ENCODE data around the gene SLC25A3.

The SLC25A3 gene

DNA sequence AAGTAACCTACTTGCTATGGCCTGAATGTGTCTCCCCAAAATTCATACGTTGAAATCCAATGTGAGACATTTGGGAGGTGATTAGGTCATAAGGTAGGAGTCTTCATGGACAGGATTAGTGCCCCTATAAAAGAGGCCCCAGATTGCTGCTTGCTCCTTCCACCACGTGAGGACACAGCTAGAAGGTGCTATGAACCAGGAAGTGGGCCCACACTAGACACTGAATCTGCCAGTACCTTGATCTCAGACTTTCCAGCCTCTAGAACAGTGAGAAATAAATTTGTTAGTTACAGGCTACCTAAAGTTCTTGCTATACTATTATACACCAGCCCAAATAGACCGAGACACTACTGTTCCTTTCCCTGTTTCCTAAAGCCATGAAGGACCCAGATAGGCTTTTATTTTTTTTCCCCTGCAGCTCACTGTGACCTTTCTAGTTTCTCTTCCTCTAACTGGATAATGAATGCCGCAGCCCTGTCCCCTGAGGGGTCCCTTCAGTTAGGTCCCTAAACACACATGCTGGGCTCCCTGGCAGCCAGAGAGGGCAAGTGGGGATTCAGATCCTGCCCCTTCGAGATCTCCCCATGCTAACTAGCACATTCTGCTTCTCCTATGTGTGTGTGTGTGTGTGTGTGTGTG lies 19.3 kb downstream of the SLC25A3 start:
- DNase-seq (ENCODE audit: low read depth in 1 of 2, low spot score in 1 of 2), result peak in 1 of 2 experiments; percentile 70
- no peak overlapping the region for H3K4me3 ChIP-seq (replicated peaks; ENCODE audit: insufficient read depth, low read length)
- peak overlapping the region; percentile 74 for H3K27ac ChIP-seq (replicated peaks)
- TF ChIP-seq SPI1 (IDR thresholded peaks at IDR 0.05; ENCODE audit: borderline replicate concordance, low read depth), result peak; percentile 36; the same call in 1 of the 2 replicates
- TF ChIP-seq, protein P1, sequence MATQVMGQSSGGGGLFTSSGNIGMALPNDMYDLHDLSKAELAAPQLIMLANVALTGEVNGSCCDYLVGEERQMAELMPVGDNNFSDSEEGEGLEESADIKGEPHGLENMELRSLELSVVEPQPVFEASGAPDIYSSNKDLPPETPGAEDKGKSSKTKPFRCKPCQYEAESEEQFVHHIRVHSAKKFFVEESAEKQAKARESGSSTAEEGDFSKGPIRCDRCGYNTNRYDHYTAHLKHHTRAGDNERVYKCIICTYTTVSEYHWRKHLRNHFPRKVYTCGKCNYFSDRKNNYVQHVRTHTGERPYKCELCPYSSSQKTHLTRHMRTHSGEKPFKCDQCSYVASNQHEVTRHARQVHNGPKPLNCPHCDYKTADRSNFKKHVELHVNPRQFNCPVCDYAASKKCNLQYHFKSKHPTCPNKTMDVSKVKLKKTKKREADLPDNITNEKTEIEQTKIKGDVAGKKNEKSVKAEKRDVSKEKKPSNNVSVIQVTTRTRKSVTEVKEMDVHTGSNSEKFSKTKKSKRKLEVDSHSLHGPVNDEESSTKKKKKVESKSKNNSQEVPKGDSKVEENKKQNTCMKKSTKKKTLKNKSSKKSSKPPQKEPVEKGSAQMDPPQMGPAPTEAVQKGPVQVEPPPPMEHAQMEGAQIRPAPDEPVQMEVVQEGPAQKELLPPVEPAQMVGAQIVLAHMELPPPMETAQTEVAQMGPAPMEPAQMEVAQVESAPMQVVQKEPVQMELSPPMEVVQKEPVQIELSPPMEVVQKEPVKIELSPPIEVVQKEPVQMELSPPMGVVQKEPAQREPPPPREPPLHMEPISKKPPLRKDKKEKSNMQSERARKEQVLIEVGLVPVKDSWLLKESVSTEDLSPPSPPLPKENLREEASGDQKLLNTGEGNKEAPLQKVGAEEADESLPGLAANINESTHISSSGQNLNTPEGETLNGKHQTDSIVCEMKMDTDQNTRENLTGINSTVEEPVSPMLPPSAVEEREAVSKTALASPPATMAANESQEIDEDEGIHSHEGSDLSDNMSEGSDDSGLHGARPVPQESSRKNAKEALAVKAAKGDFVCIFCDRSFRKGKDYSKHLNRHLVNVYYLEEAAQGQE (IDR thresholded peaks at IDR 0.05; ENCODE audit: insufficient replicate concordance, low read depth), result no peak
- 0 out of 2 replicates have a peak, but pooled peaks have one; percentile 44 for TF ChIP-seq POLR2AphosphoS5 (IDR thresholded peaks at IDR 0.05; ENCODE audit: low read depth)
- TF ChIP-seq, protein P2, sequence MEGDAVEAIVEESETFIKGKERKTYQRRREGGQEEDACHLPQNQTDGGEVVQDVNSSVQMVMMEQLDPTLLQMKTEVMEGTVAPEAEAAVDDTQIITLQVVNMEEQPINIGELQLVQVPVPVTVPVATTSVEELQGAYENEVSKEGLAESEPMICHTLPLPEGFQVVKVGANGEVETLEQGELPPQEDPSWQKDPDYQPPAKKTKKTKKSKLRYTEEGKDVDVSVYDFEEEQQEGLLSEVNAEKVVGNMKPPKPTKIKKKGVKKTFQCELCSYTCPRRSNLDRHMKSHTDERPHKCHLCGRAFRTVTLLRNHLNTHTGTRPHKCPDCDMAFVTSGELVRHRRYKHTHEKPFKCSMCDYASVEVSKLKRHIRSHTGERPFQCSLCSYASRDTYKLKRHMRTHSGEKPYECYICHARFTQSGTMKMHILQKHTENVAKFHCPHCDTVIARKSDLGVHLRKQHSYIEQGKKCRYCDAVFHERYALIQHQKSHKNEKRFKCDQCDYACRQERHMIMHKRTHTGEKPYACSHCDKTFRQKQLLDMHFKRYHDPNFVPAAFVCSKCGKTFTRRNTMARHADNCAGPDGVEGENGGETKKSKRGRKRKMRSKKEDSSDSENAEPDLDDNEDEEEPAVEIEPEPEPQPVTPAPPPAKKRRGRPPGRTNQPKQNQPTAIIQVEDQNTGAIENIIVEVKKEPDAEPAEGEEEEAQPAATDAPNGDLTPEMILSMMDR (IDR thresholded peaks at IDR 0.05; ENCODE audit: insufficient read depth, low read length), result no peak
- TF ChIP-seq GABPA (IDR thresholded peaks at IDR 0.05; ENCODE audit: low read depth), result no peak
- H3K27me3 ChIP-seq (ENCODE audit: insufficient read depth, poor library complexity, severe bottlenecking), result no peaks in the 10 kb centered on the region

DNA sequence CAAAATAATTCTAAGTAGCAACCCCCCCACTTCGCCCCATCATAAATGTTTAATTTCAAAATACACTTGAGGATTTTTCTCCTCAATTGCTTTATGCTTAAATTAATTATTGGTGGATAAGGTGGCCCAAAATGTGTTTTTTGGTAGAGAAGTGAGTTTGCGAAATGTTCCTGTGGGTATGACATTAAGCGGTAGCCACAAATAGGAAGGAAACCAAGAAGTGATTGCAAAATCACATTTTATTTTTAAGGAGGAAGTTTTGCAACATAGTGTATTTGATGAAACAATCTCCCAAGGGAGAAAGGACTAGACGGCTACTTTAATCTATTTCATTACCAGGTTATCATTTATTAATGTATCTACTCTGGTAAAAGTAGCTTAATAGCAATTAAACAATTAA lies 25.5 kb downstream of the SLC25A3 start:
- H3K27me3 ChIP-seq (ENCODE audit: insufficient read depth, poor library complexity, severe bottlenecking), result no peaks in the 10 kb centered on the region
- TF ChIP-seq SPI1 (IDR thresholded peaks at IDR 0.05; ENCODE audit: borderline replicate concordance, low read depth) (peak; percentile 75; the same call in 1 of the 2 replicates), POLR2AphosphoS5 (IDR thresholded peaks at IDR 0.05; ENCODE audit: low read depth) (peak; percentile 64; the same call in 1 of the 2 replicates), GABPA (IDR thresholded peaks at IDR 0.05; ENCODE audit: low read depth) (peak; percentile 39; the same call in 1 of the 2 replicates)
- TF ChIP-seq, protein P1 (IDR thresholded peaks at IDR 0.05; ENCODE audit: insufficient replicate concordance, low read depth), result no peak
- TF ChIP-seq, protein P2 (IDR thresholded peaks at IDR 0.05; ENCODE audit: insufficient read depth, low read length), result no peak
- no peak overlapping the region for H3K4me3 ChIP-seq (replicated peaks; ENCODE audit: insufficient read depth, low read length)
- peak overlapping the region; percentile 60 for H3K27ac ChIP-seq (replicated peaks)
- DNase-seq (ENCODE audit: low read depth in 1 of 2, low spot score in 1 of 2), result peak; percentile 67 to 81

DNA sequence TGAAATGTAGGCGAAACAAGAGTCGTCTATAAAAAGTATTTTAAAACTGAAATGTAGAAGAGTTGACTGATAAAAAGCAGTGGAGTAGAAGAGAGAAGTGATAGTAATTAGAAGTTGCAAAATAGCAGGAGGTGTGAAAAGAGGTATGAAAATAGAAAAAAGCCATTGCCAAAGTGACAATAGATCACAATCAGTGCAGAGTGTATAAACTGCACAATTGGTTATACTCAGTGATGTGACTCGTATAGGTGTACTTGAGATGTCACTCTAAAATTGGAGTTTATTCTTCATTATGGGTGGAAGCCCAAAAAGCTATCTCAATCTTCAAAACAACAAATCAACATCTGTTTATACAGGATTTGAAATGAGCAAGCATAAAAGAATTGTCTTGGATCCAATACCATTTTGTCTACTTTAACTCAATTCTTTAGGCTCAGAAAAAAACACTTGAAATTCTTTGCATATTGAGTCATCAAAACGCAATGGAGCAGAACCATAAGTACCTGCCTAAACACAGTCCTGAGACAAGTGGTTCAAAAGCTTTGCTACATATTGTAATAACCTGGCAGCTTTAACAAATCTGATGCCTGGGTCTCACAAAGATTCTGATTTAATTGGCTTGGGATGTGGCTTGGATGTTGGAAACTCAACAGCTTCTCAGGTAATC lies 42.3 kb downstream of the SLC25A3 start:
- TF ChIP-seq POLR2AphosphoS5 (IDR thresholded peaks at IDR 0.05; ENCODE audit: low read depth) (no peak), SPI1 (IDR thresholded peaks at IDR 0.05; ENCODE audit: borderline replicate concordance, low read depth) (no peak)
- TF ChIP-seq, protein P1 (IDR thresholded peaks at IDR 0.05; ENCODE audit: insufficient replicate concordance, low read depth), result no peak
- no peak for DNase-seq (ENCODE audit: low read depth in 1 of 2, low spot score in 1 of 2)
- no peak overlapping the region for H3K27ac ChIP-seq (replicated peaks)
- H3K27me3 ChIP-seq (ENCODE audit: insufficient read depth, poor library complexity, severe bottlenecking), result no peaks in the 10 kb centered on the region
- no peak overlapping the region for H3K4me3 ChIP-seq (replicated peaks; ENCODE audit: insufficient read depth, low read length)
